Tibial nerve (tissue), 4 donors: Measurements from ENCODE around the gene SMOC1. TPM values are rescaled to one million over a fixed set of nuclear protein-coding genes. Genes with fewer than 3 reads are reported as not detected.

ENCODE experiments used
- DNase-seq, 2 donors: peaks; one replicate each; pipeline ENCODE4 v3.0.0-alpha.2; 2019; ENCODE audit warnings: low spot score in 2 of 2
- H3K27ac ChIP-seq, 4 donors: fragments of 200-600 bp; sonication (generic) in 3 of 4; one replicate each; pipeline ENCODE4 v1.5.1; 2017 to 2019; ENCODE audit warnings: mild to moderate bottlenecking in 1 of 4
- H3K27me3 ChIP-seq, 2 donors: fragments of 200-600 bp; sonication (generic) in 1 of 2; one replicate each; pipeline versions ENCODE4 v1.5.1 to v1.6.0; 2017 to 2019
- H3K36me3 ChIP-seq, 3 donors: fragments of 200-600 bp; sonication (generic); one replicate each; pipeline ENCODE4 v1.5.1; 2018 to 2019
- H3K4me1 ChIP-seq, 4 donors: fragments of 200-600 bp; sonication (generic) in 3 of 4; one replicate each; pipeline ENCODE4 v1.5.1; 2017 to 2019
- H3K4me3 ChIP-seq, 4 donors: fragments of 200-600 bp; sonication (generic) in 3 of 4; one replicate each; pipeline ENCODE4 v1.5.1; 2017 to 2019; ENCODE audit warnings: mild to moderate bottlenecking in 1 of 4, moderate library complexity in 1 of 4
- H3K9me3 ChIP-seq, 4 donors: fragments of 200-600 bp; sonication (generic) in 3 of 4; one replicate each; pipeline ENCODE4 v1.5.1; 2017 to 2019
- CTCF ChIP-seq, 5 experiments: fragments of 200-600 bp in 3 of 5; fragments of 450-650 bp in 2 of 5; sonication (generic) in 3 of 5; IDR thresholded peaks; one replicate each; pipeline ENCODE4 v1.5.1; 2016 to 2019; ENCODE audit warnings: antibody characterized with exemption in 5 of 5, mild to moderate bottlenecking in 3 of 5, moderate library complexity in 2 of 5
- EP300 ChIP-seq, 2 donors: sonication (generic); formaldehyde crosslinking; IDR thresholded peaks; one replicate each; pipeline ENCODE4 v1.6.1; 2017; ENCODE audit warnings: antibody characterized with exemption in 2 of 2, mild to moderate bottlenecking in 1 of 2
- POLR2A ChIP-seq, 2 donors: fragments of 450-650 bp; IDR thresholded peaks; one replicate each; pipeline ENCODE4 v1.6.1; 2017; ENCODE audit warnings: antibody characterized with exemption in 2 of 2, mild to moderate bottlenecking in 2 of 2, moderate library complexity in 2 of 2
- WGBS, 2 donors: methylation state at CpG; one replicate each; pipeline ENCODE4 v1.1.5; 2018; 5-methylcytosine and 5-hydroxymethylcytosine counted together
- total RNA-seq, 4 donors: library from RNA; depleted of rRNA; stranded (reverse); fragments of >200 nt; gene quantifications; one replicate each; pipeline ENCODE4 v1.1.0, GENCODE V29; 2016

Gene SMOC1
- total RNA-seq, 4 donors from 2014 or later, result 6.0 to 14.4 (median 13.3) TPM

GRCh38 chr14:69930780-69931379 is 51.7 kb downstream of the SMOC1 start:
- TF ChIP-seq EP300 (IDR thresholded peaks at IDR 0.05), result no peak
- TF ChIP-seq CTCF (IDR thresholded peaks at IDR 0.05), result no peak
- no peak for TF ChIP-seq POLR2A (IDR thresholded peaks at IDR 0.05)
- no peak overlapping the region for H3K27ac ChIP-seq
- no peak overlapping the region for H3K4me3 ChIP-seq
- WGBS, 2 donors, result 70 to 79% methylated on average over 11 of the region's 11 CpGs
- H3K4me1 ChIP-seq, result peaks cover 0 to 6% (median 0%) of the 10 kb centered on the region in 4 donors
- H3K9me3 ChIP-seq, result no peaks in the 10 kb centered on the region
- no peak for DNase-seq
- no peaks in the 10 kb centered on the region for H3K27me3 ChIP-seq
- H3K36me3 ChIP-seq, result no peaks in the 10 kb centered on the region

GRCh38 chr14:69931960-69932359 is 52.7 kb downstream of the SMOC1 start:
- Histone ChIP-seq H3K36me3 (no peaks in the 10 kb centered on the region), H3K4me3 (no peak overlapping the region), H3K4me1 (peaks cover 0 to 6% (median 0%) of the 10 kb centered on the region in 4 donors), H3K27me3 (no peaks in the 10 kb centered on the region), H3K9me3 (no peaks in the 10 kb centered on the region), H3K27ac (no peak overlapping the region)
- TF ChIP-seq POLR2A (IDR thresholded peaks at IDR 0.05), result no peak
- WGBS, 2 donors, result 78 to 81% methylated on average over 10 to 12 of the region's 12 CpGs
- no peak for DNase-seq

- H3K27me3 ChIP-seq, result no peaks in the 10 kb centered on the region
- TF ChIP-seq CTCF (IDR thresholded peaks at IDR 0.05), result no peak
- no peak for TF ChIP-seq POLR2A (IDR thresholded peaks at IDR 0.05)
- no peak for TF ChIP-seq EP300 (IDR thresholded peaks at IDR 0.05)
- no peak for DNase-seq
- peaks cover 0 to 6% (median 0%) of the 10 kb centered on the region in 4 donors for H3K4me1 ChIP-seq
- no peaks in the 10 kb centered on the region for H3K9me3 ChIP-seq
- no peak overlapping the region for H3K4me3 ChIP-seq
- no peak overlapping the region for H3K27ac ChIP-seq
- WGBS, 2 donors, result 74% methylated on average over 10 of the region's 10 CpGs
- H3K36me3 ChIP-seq, result no peaks in the 10 kb centered on the region
These were observed 53.2 kb downstream of the SMOC1 start for GRCh38 chr14:69932391-69932790.

GRCh38 chr14:69933623-69934275 is 54.5 kb downstream of the SMOC1 start:
- H3K4me1 ChIP-seq, result no peaks in the 10 kb centered on the region
- no peak overlapping the region for H3K27ac ChIP-seq
- no peaks in the 10 kb centered on the region for H3K27me3 ChIP-seq
- WGBS, 2 donors, result 86 to 90% methylated on average over 9 of the region's 9 CpGs
- H3K4me3 ChIP-seq, result no peak overlapping the region
- no peaks in the 10 kb centered on the region for H3K9me3 ChIP-seq
- no peak for DNase-seq
- H3K36me3 ChIP-seq, result no peaks in the 10 kb centered on the region
- no peak for TF ChIP-seq EP300 (IDR thresholded peaks at IDR 0.05)
- no peak for TF ChIP-seq POLR2A (IDR thresholded peaks at IDR 0.05)
- TF ChIP-seq CTCF (IDR thresholded peaks at IDR 0.05), result no peak

- Histone ChIP-seq H3K27me3 (no peaks in the 10 kb centered on the region), H3K36me3 (no peaks in the 10 kb centered on the region), H3K4me1 (no peaks in the 10 kb centered on the region), H3K9me3 (no peaks in the 10 kb centered on the region), H3K27ac (no peak overlapping the region), H3K4me3 (no peak overlapping the region)
- TF ChIP-seq POLR2A (IDR thresholded peaks at IDR 0.05) (no peak), CTCF (IDR thresholded peaks at IDR 0.05) (no peak), EP300 (IDR thresholded peaks at IDR 0.05) (no peak)
- WGBS, 2 donors, result 32 to 47% methylated on average over 12 of the region's 12 CpGs
- no peak for DNase-seq
These were observed 58.3 kb downstream of the SMOC1 start for GRCh38 chr14:69937367-69938081.
